ENCODE measurements around the gene STMP1. TPM values are rescaled to one million over a fixed set of nuclear protein-coding genes. Genes with fewer than 3 reads are reported as not detected.

Gene STMP1
- total RNA-seq, 1 donor: 18.8 TPM

DNA sequence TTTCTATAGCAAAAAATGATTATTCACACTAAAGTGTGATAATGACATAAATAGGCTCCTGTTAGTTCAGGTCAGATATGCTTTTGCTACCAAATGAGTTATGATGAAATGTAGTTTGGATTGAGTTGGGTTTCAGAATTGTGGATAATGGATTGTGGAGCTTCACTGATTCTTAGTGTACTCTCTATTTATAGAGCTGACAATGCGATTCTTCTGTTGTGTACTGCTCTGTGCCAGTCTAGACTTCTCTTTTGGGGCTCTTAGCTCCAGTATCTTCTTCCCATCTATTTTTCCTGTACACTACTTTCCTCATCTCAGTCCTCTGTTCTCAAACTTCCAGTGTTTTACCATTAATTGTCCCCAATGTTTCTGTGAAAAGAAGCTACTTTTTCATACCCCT, 7.5 kb downstream of the STMP1 start:
- H4K20me1 ChIP-seq (ENCODE audit: insufficient read depth, low read length): peaks cover 7% of the 10 kb centered on the region
- H3K36me3 ChIP-seq (ENCODE audit: insufficient read depth, low read length): no peaks in the 10 kb centered on the region
- H3K9me3 ChIP-seq (ENCODE audit: low read depth, low read length): no peaks in the 10 kb centered on the region
- H3K27me3 ChIP-seq (ENCODE audit: insufficient read depth, low read length): no peaks in the 10 kb centered on the region
- TF ChIP-seq CTCF (IDR thresholded peaks at IDR 0.05; ENCODE audit: extremely low read depth, low read depth, low read length): no peak
- peak overlapping the region; percentile 59 for H3K4me2 ChIP-seq (ENCODE audit: insufficient read depth, low read length)
- peak overlapping the region; percentile 80 for H3K27ac ChIP-seq (ENCODE audit: low read depth, low read length)
- H3K4me1 ChIP-seq (ENCODE audit: insufficient read depth, low read length): peaks cover 63% of the 10 kb centered on the region
- H3K4me3 ChIP-seq (ENCODE audit: insufficient read depth, low read length): no peak overlapping the region
- DNase-seq (ENCODE audit: insufficient read length, low spot score, missing footprints): no peak
- H3K79me2 ChIP-seq (ENCODE audit: insufficient read depth, low read length): peaks cover 86% of the 10 kb centered on the region
- no peak overlapping the region for H2AFZ ChIP-seq (ENCODE audit: low read length)

DNA sequence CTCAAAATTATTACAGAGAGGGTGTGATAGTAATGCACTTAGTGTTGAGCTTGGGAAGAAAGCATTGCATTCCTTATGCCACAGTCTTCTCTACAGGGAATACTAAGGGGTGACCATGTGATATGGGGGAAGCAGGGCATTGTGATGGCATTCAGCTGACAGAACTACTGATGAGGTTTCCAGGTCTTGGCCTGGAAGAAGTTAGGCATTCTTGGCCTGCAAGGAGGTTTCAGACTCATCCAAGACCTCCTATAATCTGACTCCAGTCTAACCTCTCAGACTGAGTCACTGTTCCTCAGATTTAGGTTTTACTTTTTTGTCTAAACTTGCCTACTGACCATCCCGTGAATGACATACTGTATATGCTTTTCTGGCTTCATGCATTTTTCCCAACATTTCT, 7.9 kb downstream of the STMP1 start:
- H4K20me1 ChIP-seq (ENCODE audit: insufficient read depth, low read length): peaks cover 3% of the 10 kb centered on the region
- no peak overlapping the region for H3K4me3 ChIP-seq (ENCODE audit: insufficient read depth, low read length)
- peaks cover 82% of the 10 kb centered on the region for H3K79me2 ChIP-seq (ENCODE audit: insufficient read depth, low read length)
- H2AFZ ChIP-seq (ENCODE audit: low read length): no peak overlapping the region
- DNase-seq (ENCODE audit: insufficient read length, low spot score, missing footprints): peak; percentile 91
- H3K9me3 ChIP-seq (ENCODE audit: low read depth, low read length): no peaks in the 10 kb centered on the region
- H3K27me3 ChIP-seq (ENCODE audit: insufficient read depth, low read length): no peaks in the 10 kb centered on the region
- TF ChIP-seq CTCF (IDR thresholded peaks at IDR 0.05; ENCODE audit: extremely low read depth, low read depth, low read length): no peak
- peak overlapping the region; percentile 80 for H3K27ac ChIP-seq (ENCODE audit: low read depth, low read length)
- H3K4me1 ChIP-seq (ENCODE audit: insufficient read depth, low read length): peaks cover 59% of the 10 kb centered on the region
- H3K4me2 ChIP-seq (ENCODE audit: insufficient read depth, low read length): peak overlapping the region; percentile 59
- H3K36me3 ChIP-seq (ENCODE audit: insufficient read depth, low read length): no peaks in the 10 kb centered on the region

DNA sequence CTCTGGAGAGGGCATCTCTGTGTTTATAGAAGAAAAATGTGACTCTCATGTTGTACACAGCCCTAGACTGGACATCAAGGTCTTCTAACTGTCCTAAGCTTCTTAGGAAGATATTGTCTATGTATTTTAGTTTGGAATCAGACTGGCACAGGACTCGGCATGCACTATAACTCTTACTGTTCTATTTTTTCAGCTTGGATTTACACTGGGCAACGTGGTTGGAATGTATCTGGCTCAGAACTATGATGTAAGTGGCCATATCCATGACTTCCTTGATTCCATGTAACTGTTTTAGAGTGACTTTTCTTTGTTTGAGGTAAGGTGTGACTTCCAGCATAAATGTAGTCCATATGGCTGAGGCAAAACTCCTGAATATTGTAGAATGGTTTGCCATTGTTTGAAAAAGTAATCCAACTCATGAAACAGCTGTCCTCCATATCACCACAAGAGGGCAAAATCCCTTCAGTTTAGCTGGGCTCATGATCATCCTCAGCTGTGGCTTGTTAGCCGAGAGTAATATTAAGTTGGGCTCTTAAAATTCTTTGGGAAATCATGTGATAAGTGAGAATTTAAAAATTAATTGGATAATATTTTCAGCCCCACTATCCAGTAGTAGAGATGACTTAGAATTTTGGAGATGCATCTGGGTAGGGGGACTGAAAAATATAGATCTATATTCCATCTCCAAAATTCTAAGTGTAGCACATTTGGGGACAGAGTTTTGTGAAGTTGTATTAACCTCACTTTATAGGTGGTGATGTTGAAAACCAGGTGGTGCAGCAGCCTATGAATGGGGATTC, 10.4 kb downstream of the STMP1 start:
- Histone ChIP-seq H3K4me1 (ENCODE audit: insufficient read depth, low read length) (peaks cover 44% of the 10 kb centered on the region), H3K27me3 (ENCODE audit: insufficient read depth, low read length) (no peaks in the 10 kb centered on the region), H3K4me2 (ENCODE audit: insufficient read depth, low read length) (peak overlapping the region; percentile 26), H3K9me3 (ENCODE audit: low read depth, low read length) (no peaks in the 10 kb centered on the region), H3K27ac (ENCODE audit: low read depth, low read length) (peak overlapping the region; percentile 68), H2AFZ (ENCODE audit: low read length) (peak overlapping the region; percentile 64), H3K36me3 (ENCODE audit: insufficient read depth, low read length) (peaks cover 4% of the 10 kb centered on the region), H3K4me3 (ENCODE audit: insufficient read depth, low read length) (no peak overlapping the region), H3K79me2 (ENCODE audit: insufficient read depth, low read length) (peaks cover 73% of the 10 kb centered on the region), H4K20me1 (ENCODE audit: insufficient read depth, low read length) (peaks cover 3% of the 10 kb centered on the region)
- peak; percentile 53 for DNase-seq (ENCODE audit: insufficient read length, low spot score, missing footprints)
- peak; percentile 89 for TF ChIP-seq CTCF (IDR thresholded peaks at IDR 0.05; ENCODE audit: extremely low read depth, low read depth, low read length)

- Histone ChIP-seq H3K4me1 (ENCODE audit: insufficient read depth, low read length) (peaks cover 47% of the 10 kb centered on the region), H2AFZ (ENCODE audit: low read length) (no peak overlapping the region), H3K4me2 (ENCODE audit: insufficient read depth, low read length) (peak overlapping the region; percentile 26), H4K20me1 (ENCODE audit: insufficient read depth, low read length) (peaks cover 3% of the 10 kb centered on the region), H3K27ac (ENCODE audit: low read depth, low read length) (peak overlapping the region; percentile 68), H3K79me2 (ENCODE audit: insufficient read depth, low read length) (peaks cover 73% of the 10 kb centered on the region), H3K36me3 (ENCODE audit: insufficient read depth, low read length) (peaks cover 4% of the 10 kb centered on the region), H3K9me3 (ENCODE audit: low read depth, low read length) (no peaks in the 10 kb centered on the region), H3K27me3 (ENCODE audit: insufficient read depth, low read length) (no peaks in the 10 kb centered on the region), H3K4me3 (ENCODE audit: insufficient read depth, low read length) (no peak overlapping the region)
- DNase-seq (ENCODE audit: insufficient read length, low spot score, missing footprints): peak; percentile 68
- TF ChIP-seq CTCF (IDR thresholded peaks at IDR 0.05; ENCODE audit: extremely low read depth, low read depth, low read length): no peak
These were observed 11.0 kb downstream of the STMP1 start for GRCh38 chr7:135673360-135673706.

All from osteoblast (primary cell).